ENCODE data around the gene CDKN2AIP.

GRCh38 chr4:183402771-183403170 lies 41.7 kb upstream of the CDKN2AIP start:
- TF ChIP-seq CTCF (IDR thresholded peaks at IDR 0.05) (no peak), POLR2A (IDR thresholded peaks at IDR 0.05) (no peak)

All from adrenal gland (tissue), 5 donors.